HG03520 (cell line): ENCODE measurements around the gene TPCN2.
"Not testable (repeated sequence)": the region's sequence is repeated elsewhere in the genome, so short reads cannot be mapped to it uniquely, and the experiment has no call there.

Experiments
- ATAC-seq: cut with Tn5 transposase; IDR thresholded peaks from one replicate; pipeline ENCODE4 v1.9.1; 2021; ENCODE audit warnings: mild to moderate bottlenecking, moderate library complexity; ENCODE audit not compliant: unreplicated experiment

TPCN2 gene

DNA sequence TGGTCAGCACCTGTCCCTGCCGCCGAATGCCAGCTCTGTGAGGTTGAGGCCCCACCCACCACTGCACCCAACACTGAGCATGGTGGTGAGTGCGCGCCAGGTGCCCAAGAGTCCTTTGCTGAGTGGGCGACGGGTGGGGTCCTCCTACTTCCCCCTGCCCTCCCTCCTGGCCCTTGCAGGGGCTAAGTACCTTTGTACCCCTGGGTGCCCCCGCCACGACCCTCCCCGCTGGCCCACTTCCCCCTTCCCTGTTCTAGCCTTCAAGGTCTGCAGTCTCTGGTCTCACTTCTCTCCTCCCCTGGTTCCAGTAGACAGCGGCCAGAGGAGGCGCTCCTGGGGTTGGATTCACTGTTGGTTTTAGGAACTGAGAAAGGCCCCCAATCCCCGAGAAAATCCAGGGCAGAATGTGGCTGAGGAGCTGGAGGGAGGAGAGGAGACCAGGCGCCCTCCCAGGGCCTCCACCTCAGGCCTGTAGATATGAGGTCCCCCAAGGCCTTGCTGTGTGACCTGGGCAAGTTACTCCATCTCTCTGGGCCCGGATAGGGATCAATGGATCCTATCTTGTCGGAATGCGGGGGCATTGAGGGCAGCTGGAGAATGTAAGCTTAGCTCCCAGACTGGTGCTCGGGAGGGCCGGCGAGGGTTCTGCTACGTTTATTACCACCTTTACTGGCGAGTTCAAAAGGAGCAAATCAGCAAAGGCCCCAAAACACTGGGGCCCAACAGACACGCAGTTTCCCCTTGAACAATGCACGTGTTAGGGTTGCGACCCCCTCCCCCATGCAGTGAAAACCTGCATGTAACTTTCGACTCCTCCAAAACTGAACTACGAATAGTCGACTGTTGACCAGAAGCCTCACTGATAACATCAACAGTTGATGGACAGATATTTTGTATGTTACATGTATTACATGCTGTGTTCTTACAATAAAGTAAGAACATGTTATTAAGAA, 75.1 kb downstream of the TPCN2 start:
- ATAC-seq, result no peak

DNA sequence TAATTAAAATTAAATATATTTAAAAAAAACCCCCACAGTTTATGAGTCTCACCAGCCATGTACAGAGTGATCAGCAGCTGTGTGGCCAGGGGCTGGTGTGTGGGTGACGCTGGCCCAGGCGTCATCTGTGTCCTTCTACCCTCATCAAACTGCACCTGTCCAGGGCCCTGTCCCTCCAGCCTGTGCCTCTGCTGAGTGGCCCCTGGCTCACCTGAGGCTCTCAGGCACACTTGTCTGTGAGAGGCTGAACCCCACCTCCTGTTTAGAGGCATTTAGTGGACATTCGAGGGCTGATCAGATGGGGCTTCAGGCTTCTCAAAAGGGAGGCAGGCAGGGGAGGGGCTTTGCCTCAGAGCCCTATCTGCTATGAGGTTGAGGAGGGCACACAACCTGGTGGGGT, 77.1 kb downstream of the TPCN2 start:
- no peak for ATAC-seq

DNA sequence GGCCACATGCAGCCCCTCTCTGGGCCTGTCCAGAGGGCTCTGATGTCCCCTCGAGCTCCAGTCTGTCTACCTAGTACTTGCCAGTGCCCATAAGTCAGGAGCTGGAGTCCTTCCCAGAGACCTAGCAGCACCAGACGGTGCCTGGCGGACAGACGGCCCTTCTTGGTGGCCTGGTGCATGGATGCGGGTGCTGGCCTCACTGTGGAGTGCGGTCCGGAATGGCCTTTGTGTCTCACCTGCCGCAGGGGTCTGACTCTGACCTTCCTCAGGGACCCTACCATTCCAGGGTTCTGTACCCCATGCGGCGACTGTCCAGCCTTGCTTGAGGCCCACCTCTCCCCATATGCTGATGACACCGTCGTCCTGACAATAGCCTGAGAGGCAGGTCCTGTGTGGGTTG, 77.6 kb downstream of the TPCN2 start:
- no peak for ATAC-seq

DNA sequence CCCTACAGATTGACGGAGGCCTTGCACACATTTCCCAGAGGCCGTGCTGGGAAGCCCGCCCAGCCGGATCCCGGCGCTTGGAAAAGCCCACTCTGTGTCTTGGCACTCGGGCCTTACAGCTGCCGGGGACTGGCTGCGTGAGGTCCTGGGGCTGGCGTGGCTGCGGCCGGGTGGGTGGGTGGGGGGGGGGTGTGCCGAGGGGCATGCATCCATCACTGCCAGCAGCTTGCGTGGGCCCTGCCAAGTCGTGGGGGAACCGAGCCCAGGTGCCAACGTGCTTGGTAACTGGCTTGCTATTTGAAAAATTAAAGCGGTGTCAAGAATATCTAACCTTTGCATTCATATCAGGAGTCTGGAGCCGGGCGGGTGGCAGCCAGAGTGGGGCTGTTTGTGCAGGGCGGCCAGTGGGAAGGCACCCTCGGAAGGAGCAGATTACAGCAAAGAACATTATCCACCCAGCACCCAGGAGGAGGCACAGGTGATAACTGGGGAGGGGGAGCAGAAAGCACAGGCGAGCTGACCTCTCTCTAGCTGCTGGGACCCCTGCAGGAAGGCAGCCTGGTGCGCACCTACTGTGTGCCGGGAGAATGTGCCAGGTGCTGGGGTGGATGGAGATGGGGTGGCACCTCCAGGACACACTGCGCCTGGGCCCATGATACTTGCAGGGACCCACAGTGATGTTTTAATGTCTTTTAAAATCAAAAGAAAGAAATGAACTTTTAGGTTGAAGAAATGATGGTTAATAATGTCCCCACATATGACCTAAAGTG, 78.5 kb downstream of the TPCN2 start:
- ATAC-seq, result no peak

DNA sequence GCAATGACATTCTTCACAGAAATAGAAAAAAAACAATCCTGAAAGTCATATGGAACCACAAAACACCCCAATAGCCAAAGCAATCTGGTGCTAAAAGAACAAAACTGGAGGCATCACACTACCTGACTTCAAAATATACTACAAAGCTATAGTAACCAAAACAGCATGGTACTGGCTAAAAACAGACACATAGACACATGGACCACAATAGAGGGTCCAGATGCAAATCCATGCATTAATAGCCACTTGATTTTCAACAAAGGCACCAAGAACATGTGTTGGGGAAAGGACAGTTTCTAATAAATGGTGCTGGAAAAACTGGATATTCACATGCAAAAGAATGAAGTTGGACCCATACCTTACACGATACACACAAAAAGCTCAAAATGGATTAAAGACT, 79.2 kb downstream of the TPCN2 start:
- ATAC-seq, result no peak

DNA sequence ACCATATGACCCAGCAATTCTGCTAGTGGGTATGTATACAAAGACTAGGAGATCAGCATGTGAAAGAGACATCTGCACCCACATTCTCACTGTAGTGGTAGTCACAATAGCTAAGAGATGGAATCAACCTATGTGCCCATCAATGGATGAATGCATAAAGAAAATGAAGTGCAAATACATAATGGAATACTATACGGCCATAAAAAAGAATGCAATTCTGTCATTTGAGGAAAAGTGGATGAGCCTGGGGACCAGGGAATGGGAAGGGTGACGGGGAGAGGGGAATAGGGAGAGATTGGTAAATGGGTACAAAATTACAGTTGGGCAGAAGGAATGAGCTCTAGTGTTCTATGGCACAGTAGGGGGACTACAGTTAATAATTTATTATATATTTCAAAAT, 80.3 kb downstream of the TPCN2 start:
- ATAC-seq, result no peak

DNA sequence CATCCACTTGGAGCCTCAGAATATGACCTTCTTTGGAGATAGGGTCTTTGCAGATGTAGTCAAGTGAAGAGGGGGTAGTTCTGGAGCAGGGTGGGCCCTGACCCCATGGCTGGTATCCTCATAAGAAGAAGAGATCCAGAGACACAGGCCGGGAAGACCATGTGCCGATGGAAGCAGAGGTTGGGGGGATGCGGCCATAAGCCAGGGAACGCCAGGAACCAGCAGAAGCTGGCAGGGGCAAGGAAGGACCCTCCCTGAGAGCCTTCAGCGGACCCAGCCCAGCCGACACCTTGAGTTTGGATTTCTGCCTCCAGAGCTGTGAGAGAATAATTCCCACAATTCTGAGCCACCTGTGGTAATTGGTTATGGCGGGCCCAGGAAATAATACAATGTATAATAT, 80.9 kb downstream of the TPCN2 start:
- no peak for ATAC-seq

DNA sequence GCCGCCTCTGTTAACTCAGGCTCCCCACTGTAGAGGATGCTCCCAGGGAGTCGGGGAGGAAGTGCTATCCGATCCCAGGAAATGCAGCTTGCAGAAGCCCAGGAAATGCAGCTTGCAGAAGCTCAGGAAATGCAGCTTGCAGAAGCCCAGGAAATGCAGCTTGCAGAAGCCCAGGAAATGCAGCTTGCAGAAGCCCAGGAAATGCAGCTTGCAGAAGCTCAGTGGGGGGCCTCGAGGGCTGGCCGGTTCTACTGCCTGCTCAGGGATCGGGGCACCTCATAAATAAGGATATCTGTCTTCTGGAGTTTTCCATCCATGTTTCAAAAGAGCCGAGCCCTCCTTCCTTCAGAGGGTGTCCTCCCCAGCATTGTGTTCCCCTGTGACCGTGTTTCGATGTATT, 81.9 kb downstream of the TPCN2 start:
- no peak for ATAC-seq

DNA sequence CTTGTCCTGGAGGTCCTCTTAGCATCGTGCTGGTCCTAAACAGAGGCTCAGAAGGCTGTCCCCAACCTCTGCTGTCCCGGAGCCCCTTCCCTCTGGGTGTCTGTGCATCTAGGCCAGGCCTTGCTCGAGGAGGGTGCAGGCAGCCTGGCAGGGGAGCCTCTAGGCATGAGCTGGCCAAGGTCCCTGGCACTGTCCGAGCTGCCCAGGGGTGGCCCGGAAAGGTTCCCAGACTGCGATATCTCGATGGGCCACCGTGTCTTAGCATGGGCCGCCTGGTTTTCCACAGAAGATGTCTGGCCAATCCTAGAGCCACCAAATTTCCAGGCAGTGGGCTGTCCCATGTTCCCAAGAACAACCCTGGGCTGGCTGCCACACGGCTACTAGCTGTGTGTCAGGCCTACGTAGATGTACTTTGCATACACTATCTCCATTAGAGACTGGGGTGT, 82.4 kb downstream of the TPCN2 start:
- no peak for ATAC-seq

DNA sequence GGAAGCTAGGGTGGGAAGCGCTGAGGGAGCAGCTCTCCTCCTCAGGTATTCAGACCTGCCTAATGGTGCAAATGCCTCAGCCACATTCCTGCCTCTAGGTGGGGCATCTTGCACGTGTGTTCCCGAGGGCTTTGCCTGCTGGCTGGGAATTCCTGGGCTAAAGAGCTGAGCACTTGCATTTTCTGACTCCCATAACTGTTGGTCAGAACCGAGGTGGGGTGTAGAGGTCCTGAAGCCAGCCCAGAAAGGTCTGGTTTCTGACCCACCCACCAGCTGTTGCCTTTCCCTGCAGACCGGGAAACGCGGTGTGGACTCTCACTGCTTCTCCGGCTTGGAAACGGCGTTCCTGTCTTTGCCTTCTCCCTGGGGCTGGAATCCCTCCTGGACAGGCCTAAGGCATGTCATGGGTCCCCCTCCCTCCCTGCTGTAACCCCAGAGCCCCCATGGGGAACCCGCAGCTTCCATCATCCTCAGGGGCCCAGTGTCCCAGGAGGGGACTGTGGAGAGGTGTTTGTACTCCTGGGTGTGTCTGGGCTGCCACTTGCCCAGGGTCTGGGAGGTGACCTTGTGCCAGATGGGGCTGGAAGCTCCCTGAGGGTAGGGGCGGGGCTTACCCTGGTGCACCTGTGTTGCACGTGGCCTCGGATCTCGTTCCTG, 83.0 kb downstream of the TPCN2 start:
- ATAC-seq, result no peak

DNA sequence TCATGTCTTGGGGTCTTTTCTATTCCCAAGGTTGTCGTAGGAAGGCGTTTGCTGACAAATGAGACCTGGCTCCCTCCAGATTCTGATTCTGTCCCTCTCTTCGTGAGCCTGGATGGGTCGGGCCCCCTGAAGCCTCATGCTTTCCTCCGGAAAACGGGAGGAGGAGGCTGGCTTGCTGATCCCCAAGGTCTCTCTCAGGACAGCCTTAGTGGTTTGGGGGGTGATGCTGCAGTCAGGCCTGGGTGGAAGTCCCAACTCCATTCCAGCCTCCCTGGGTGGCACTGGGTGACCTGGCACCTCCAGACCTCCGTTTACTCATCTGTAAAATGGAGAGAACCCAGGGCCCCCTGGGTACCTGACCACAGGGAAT, 83.6 kb downstream of the TPCN2 start:
- ATAC-seq, result no peak

DNA sequence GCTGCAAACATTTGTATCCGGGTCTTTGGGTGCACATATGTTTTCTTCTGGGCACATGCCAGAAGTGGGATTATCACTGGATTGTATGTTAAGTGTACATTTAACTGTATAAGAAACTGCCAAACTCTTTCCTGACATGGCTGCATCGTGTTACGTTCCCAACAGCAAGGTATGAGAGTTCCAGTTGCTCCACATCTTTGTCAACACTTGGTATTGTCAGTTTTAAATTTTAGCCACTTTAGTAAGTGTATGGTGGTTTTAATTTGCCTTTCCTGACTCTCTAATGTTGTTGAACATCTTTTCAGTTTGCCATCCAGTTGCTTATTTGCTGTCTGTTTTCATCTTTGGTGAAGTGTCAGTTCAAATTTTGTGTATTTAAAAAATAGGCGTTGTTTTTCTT, 84.5 kb downstream of the TPCN2 start:
- ATAC-seq, result no peak

DNA sequence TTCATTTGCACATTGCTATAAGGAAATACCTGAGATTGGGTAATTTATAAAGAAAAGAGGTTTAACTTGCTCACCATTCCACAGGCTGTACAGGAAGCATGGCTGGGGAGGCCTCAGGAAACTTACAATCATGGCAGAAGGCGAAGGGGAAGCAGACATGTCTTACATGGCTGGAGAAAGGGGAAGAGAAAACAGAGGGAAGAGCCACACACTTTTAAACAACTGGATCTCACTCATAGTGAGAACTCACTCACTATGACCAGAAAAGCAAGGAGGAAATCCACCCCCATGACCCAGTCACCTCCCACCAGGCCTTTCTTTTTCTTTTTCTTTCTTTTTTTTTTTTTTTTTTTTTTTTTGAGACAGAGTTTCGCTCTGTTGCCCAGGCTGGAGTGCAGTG, 85.5 kb downstream of the TPCN2 start:
- ATAC-seq, result not testable (repeated sequence)

DNA sequence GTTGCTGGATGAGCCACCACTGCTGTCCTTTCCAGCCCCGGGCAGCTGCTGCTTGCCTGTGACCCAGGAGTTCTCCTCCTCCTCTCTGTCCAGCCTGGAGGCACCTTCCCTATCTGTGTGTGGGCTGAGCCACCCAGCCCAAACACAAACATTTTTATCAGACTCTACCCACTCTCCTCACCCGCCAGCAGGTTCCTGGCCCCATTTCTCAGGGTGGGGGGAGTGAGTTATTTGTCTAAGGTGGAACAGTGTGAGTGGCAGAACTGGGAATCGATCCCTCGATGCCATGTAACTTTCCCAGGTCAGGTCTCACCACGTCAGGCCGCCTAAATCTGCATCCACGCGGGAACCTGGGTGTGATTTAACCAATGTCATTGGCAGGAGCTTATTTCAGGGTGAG, 86.2 kb downstream of the TPCN2 start:
- ATAC-seq, result no peak

DNA sequence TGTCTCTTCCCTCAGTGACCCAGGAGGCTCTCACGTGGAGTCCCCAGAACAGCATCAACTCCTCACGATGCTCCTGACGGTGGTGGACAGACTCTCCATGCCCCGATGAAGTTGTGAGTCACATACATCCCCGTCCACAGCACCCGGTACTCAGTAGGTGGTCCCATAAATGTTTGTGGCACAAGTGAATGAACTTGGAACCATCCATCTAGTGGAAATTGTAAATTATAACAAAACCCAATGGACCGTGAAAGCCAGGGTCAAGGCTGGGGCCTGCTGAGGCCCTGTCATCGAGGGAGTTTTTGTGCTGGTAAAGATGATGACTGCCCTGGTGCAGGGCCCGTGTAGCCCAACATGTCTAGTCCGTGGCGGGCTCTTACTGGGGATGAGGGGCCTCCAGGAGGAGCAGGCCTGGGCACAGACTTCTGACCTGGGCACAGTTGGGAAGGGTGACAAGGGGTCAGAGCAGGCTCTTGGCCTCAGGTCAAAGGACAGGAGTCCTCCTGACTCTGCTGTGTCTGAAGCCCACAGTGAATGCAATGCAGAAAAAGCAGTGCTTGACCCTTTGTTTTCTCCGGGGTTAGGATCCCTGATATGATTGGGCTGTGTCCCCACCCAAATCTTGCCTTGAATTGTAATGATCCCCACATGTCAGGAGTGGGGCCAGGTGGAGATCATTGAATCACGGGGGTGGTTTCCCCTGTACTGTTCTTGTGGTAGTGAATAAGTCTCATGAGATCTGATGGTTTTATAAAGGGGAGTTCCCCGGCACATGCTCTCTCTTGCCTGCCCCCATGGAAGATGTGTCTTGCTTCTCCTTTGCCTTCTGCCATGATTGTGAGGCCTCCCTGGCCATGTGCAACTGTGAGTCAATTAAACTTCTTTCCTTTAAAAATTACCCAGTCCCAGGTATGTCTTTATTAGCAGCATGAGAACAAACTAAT, 87.0 kb downstream of the TPCN2 start:
- ATAC-seq, result no peak

DNA sequence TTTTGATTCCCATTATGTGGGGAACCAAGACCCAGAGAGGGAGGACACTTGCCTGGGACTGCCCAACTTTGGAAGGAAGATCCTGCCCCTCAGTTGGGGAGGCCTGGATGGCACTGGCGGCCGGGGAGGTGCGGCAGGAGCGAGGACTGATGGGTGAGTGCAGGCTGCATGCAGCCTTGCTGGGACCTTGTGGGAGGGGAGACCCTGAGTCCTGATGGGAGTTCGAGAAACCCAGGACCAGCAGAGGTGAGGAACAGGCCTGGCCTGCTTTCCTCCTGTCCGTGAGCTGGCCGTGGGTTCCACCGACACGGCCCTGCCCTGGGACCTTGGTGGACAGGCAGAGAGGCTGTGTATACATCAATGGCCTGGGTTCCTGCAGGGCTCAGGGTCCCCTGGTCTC, 87.7 kb downstream of the TPCN2 start:
- ATAC-seq, result no peak

DNA sequence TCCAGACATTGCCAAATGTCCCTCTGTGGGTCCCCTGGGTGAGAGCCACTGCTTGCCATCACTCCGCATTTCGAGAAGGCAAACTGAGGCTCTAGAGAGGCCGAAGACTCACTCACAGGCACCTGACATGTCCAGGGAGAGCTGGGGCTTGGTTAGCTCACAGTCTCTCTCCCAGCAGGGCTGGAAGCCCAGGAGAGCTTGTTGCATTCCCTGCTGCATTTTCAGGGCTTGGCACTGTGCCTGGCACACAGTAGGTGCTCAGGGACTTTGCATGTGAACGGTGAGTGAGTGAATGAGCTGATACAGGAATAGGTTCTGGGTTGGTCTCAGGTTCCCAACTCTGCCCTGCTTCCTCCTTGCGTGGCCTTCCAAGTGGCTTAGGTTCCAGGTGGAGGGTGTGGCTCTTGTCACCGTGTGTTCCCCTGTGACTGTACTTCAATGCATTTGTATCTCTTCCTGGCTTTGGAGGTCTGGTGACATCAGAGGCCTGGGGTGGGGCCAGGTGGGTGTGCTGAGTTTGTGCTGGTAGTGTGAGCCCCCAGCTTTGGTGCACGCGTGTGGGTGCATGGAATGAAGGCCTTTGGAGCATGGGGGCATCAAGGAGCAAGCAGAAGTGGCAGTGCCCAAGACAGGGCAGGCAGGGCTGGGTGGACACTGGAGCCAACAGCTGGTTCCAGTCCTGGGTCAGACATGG, 88.6 kb downstream of the TPCN2 start:
- no peak for ATAC-seq

DNA sequence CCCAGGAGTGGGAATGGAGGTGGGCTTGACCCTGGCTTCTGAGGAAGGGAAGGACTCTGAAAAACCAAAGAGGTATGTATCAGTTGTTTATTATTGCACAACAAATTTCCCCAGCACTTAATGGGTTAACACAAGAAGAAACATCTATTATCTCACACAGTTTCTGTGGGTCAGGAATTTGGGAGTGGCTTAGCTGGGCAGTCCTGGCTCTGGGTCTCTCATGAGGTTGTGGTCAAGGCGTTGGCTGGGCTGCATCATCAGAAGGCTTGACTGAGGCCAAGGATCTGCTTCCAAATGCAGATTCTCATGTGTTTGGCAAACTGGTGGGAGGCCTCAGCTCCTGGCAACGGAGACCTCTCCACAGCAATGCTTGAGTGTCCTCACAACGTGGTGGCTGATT, 89.5 kb downstream of the TPCN2 start:
- no peak for ATAC-seq

DNA sequence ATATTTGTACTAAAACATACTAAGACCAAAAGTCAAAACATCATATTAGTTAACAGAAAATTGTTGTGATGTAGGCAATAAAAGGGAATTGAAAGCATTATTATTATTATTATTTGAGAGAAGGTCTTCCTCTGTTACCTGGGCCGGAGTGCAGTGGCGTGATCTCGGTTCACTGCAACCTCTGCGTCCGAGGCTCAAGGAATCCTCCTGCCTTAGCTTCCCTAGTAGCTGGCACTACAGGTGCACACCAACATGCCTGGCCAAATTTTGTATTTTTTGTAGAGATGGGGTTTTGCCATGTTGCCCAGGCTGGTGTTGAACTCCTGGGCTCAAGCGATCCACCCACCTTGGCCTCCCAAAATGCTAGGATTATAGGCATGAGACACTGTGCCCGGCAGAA, 91.4 kb downstream of the TPCN2 start:
- not testable (repeated sequence) for ATAC-seq

DNA sequence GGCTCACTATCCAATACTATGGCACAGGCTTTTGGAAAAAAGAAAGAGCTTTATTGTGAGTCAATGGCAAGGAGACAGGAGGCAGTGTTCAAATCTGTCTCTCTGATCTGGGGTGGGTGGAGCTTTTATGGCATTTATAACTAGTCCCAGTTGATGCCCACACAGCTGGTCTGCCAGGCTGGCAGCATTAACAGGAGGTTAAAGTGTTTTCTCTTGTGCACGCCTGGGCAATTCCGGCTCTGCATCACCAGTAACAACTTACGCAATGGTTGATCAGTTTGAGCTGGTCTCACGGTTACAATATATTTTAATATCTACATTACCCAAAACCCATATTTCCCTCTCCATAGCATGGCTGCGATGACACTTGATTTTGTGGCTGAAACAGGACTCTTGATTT, 91.9 kb downstream of the TPCN2 start:
- no peak for ATAC-seq
